Activated T-helper 2 cell treated with anti-CD3 and anti-CD28 coated beads, Interferon-gamma antibody, Interleukin-2, Interleukin-4, amounts not matched to agents 10 μg/mL and 5 μg/mL and 100 μg/mL, durations not matched to agents 14 hours and 24 hours and 36 hours (primary cell): Measurements from ENCODE around the gene PXDC1. TPM values are rescaled to one million over a fixed set of nuclear protein-coding genes. Genes with fewer than 3 reads are reported as not detected.

Source experiments
- DNase-seq: peaks from one replicate; pipeline ENCODE4 v3.0.0; 2021; ENCODE audit warnings: low spot score
- H3K27ac Mint-ChIP-seq: one replicate; pipeline ENCODE4 v1.8.0; 2021; ENCODE audit warnings: mixed read lengths
- H3K27me3 Mint-ChIP-seq: one replicate; pipeline ENCODE4 v1.8.0; 2021; ENCODE audit warnings: low read depth, mixed read lengths
- H3K36me3 Mint-ChIP-seq: one replicate; pipeline ENCODE4 v1.8.0; 2021; ENCODE audit warnings: low read depth, mixed read lengths
- H3K4me1 Mint-ChIP-seq: one replicate; pipeline ENCODE4 v1.8.0; 2021; ENCODE audit warnings: low read depth, mixed read lengths
- H3K4me3 Mint-ChIP-seq: one replicate; pipeline ENCODE4 v1.8.0; 2021; ENCODE audit warnings: low read depth, mild to moderate bottlenecking, moderate library complexity, mixed read lengths
- H3K9me3 Mint-ChIP-seq: one replicate; pipeline ENCODE4 v1.8.0; 2021; ENCODE audit warnings: mixed read lengths
- intact Hi-C: fragments of 100-400 bp; cut with micrococcal nuclease; formaldehyde crosslinking; loops from one replicate; pipeline ENCODE4 v1.15.1; 2023
- total RNA-seq: library from RNA; stranded (reverse); gene quantifications from 2 replicates; pipeline ENCODE4 v1.2.3, GENCODE V29; 2022

PXDC1 gene
- total RNA-seq, 1 donor from 2014 or later, result 1.1 TPM

- Mint-ChIP-seq H3K27ac (no peak overlapping the region), H3K9me3 (no peaks in the 10 kb centered on the region), H3K36me3 (no peaks in the 10 kb centered on the region), H3K4me1 (no peaks in the 10 kb centered on the region), H3K4me3 (no peak overlapping the region), H3K27me3 (no peaks in the 10 kb centered on the region)
- DNase-seq, result no peak
- intact Hi-C loops, result no loop called here
Observed at GRCh38 chr6:3789018-3789895, 37.7 kb upstream of the PXDC1 start.

DNA sequence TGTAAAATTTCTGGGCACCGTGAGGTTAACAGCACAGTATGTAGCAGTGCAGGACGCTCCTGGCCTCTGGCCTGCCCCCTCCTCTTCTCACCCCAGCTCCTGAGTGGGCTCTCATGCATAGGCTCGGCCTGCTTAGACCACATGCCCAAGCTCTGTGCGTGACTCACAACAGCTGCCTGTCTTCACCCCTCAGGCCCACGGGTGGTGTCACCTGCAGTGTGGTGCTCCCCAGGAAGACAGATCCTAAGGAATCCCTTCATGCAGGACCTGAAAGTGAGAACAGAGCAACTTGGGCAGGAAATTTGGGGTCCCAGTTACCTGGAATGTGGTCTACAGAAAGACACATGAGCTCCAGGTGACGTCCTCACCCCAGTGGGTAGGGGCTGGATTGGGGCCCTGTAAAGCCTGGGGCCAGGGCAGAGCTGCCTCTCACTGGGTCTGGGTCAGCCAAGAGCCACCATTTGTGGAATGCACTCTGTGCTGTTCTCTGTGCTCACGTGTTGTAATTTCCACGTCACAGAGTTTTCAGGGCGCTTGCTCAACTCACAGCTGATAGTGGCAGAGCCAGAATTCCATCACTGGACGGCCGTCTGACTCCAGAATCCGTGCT is 37.0 kb upstream of the PXDC1 start:
- H3K36me3 Mint-ChIP-seq, result no peaks in the 10 kb centered on the region
- no peak for DNase-seq
- H3K27me3 Mint-ChIP-seq, result no peaks in the 10 kb centered on the region
- no peak overlapping the region for H3K27ac Mint-ChIP-seq
- no peak overlapping the region for H3K4me3 Mint-ChIP-seq
- H3K9me3 Mint-ChIP-seq, result no peaks in the 10 kb centered on the region
- intact Hi-C loops, result no loop called here
- H3K4me1 Mint-ChIP-seq, result no peaks in the 10 kb centered on the region

DNA sequence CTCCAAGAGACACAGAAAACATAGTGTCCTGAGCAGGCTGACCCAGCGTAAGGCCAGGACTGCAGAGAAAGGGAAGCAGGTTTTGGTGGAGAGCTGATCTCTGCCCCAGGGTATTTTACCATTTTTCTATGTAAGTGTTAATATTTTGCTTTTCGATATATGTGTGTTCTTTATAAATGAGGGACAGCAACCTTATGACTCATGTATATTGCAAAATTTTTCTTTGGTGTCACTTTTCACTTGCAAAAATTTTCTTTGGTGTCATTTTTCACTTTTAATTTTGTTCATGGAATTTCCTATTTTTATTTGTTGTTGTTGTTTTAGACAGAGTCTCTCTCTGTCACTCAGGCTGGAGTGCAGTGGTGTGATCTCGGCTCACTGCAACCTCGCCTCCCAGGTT is 34.6 kb upstream of the PXDC1 start:
- no peak for DNase-seq
- no peaks in the 10 kb centered on the region for H3K9me3 Mint-ChIP-seq
- intact Hi-C loops, result no loop called here
- H3K4me1 Mint-ChIP-seq, result no peaks in the 10 kb centered on the region
- no peak overlapping the region for H3K27ac Mint-ChIP-seq
- H3K36me3 Mint-ChIP-seq, result no peaks in the 10 kb centered on the region
- H3K4me3 Mint-ChIP-seq, result no peak overlapping the region
- H3K27me3 Mint-ChIP-seq, result no peaks in the 10 kb centered on the region

DNA sequence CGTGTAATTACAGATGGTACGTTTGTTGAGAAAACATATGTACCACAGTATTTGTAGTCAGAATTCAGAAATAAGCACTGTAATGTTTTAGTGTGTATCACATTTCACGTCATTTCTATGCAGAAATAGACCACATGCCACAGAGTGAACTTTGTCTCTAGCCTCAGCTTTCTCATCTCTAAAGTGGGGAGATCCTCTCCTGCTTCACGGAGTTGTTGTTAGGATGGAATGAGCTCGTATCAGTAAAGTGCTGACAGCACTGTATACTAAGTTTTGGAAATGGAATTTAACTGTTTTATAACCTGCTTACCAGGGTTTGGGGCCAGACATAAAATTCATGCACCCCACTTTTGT is 34.2 kb upstream of the PXDC1 start:
- intact Hi-C loops, result no loop called here
- no peak for DNase-seq
- Mint-ChIP-seq H3K36me3 (no peaks in the 10 kb centered on the region), H3K4me1 (no peaks in the 10 kb centered on the region), H3K4me3 (no peak overlapping the region), H3K27ac (no peak overlapping the region), H3K9me3 (no peaks in the 10 kb centered on the region), H3K27me3 (no peaks in the 10 kb centered on the region)

DNA sequence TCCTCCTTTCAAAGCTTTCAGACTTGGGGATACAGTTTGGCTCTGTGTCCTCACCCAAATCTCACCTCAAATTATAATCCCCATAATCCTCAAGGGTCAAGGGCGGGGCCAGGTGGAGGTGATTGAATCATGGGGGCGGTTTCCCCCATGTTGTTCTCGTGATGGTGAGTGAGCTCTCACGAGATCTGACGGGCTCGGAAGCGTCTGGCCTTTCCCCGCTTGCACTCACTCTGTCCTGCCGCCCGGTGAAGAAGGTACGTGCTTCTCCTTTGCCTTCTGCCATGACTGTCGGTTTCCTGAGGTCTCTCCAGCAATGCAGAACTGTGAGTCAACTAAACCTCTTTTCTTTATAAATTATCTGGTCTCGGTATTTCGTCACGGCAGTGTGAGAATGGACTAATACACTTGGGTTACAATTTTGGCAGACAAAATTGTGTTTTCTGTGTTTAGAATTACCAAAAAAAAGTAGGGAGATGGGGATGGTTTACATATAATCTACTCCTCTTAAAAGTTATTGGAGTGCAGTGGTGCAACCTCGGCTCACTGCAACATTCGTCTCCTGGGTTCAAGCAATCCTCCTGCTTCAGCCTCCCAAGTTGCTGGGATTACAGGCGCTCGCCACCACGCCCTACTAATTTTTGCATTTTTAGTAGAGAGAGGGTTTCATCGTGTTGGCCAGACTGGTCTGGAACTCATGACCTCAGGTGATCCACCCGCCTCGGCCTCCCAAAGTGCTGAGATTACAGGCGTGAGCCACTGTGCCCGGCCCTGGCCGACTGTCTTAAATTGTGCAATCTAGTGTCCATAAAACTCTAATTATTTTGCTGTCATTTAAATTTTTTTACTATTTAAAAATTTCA is 33.6 kb upstream of the PXDC1 start:
- no peaks in the 10 kb centered on the region for H3K4me1 Mint-ChIP-seq
- no peak for DNase-seq
- no peak overlapping the region for H3K4me3 Mint-ChIP-seq
- H3K27me3 Mint-ChIP-seq, result no peaks in the 10 kb centered on the region
- no peak overlapping the region for H3K27ac Mint-ChIP-seq
- intact Hi-C loops, result no loop called here
- H3K36me3 Mint-ChIP-seq, result no peaks in the 10 kb centered on the region
- H3K9me3 Mint-ChIP-seq, result no peaks in the 10 kb centered on the region

DNA sequence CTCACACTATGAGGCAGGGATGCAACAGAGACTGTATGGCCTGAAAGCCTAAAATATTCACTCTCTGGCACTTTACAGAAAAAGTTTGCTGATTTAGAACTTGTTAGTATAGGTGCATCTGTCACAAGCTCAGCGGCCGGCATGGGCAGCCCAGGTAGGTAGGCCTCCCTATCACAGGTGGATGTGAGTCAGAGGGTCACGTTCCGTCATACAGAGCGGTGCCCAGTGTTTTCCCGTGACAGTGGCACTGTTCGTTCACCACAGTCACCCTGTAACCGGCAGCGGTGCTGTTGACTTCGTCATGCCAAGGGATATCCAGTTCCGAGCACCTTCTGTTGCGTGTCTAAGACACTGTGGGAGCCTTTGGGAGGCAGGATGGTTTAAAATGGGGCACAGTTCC is 32.9 kb upstream of the PXDC1 start:
- Mint-ChIP-seq H3K4me1 (no peaks in the 10 kb centered on the region), H3K9me3 (no peaks in the 10 kb centered on the region), H3K27me3 (no peaks in the 10 kb centered on the region), H3K27ac (no peak overlapping the region), H3K4me3 (no peak overlapping the region), H3K36me3 (no peaks in the 10 kb centered on the region)
- intact Hi-C loops, result no loop called here
- DNase-seq, result no peak

GRCh38 chr6:3782876-3783832 is 31.6 kb upstream of the PXDC1 start:
- intact Hi-C loops, result no loop called here
- Mint-ChIP-seq H3K27ac (no peak overlapping the region), H3K36me3 (no peaks in the 10 kb centered on the region), H3K4me1 (no peaks in the 10 kb centered on the region), H3K4me3 (no peak overlapping the region), H3K27me3 (no peaks in the 10 kb centered on the region), H3K9me3 (no peaks in the 10 kb centered on the region)
- no peak for DNase-seq

DNA sequence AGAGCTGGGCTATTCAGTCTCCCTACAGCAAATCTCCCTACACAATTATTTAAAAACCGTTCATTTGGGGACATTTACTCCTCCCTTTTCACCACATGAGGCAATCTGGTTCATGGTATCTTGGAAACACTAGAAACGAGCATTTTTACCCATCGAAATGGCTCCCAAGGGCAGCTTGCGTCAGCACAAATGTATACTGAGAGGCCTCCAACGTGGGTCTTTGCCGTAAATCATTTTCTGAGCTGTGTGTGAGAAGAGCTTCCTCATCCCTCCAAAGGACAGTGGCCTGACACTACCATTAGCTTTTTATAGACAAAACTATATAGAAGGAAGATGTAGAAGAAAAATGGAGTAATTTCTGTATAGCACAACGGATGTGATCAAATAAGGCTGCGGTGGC is 30.0 kb upstream of the PXDC1 start:
- no peaks in the 10 kb centered on the region for H3K27me3 Mint-ChIP-seq
- no peaks in the 10 kb centered on the region for H3K4me1 Mint-ChIP-seq
- DNase-seq, result no peak
- no peak overlapping the region for H3K4me3 Mint-ChIP-seq
- H3K36me3 Mint-ChIP-seq, result no peaks in the 10 kb centered on the region
- no peak overlapping the region for H3K27ac Mint-ChIP-seq
- no peaks in the 10 kb centered on the region for H3K9me3 Mint-ChIP-seq
- intact Hi-C loops, result no loop called here

DNA sequence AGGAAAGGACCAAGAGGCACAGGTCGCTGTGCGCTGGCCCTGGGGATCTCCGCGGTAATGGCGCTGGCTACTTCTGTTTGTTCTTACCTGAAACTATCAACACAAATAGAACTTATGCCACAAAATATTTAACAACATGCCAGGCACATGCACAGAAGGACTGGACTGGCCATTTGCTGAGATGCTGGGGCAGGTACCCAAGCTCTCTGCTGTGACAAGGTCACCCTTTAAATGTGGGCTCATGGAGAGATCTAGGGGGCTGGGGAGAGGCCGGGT is 28.0 kb upstream of the PXDC1 start:
- Mint-ChIP-seq H3K27ac (no peak overlapping the region), H3K36me3 (no peaks in the 10 kb centered on the region), H3K4me1 (no peaks in the 10 kb centered on the region), H3K4me3 (no peak overlapping the region), H3K27me3 (no peaks in the 10 kb centered on the region), H3K9me3 (no peaks in the 10 kb centered on the region)
- intact Hi-C loops, result no loop called here
- no peak for DNase-seq

- Mint-ChIP-seq H3K36me3 (no peaks in the 10 kb centered on the region), H3K4me3 (no peak overlapping the region), H3K27ac (no peak overlapping the region), H3K9me3 (no peaks in the 10 kb centered on the region), H3K4me1 (no peaks in the 10 kb centered on the region), H3K27me3 (no peaks in the 10 kb centered on the region)
- intact Hi-C loops, result no loop called here
- no peak for DNase-seq
Observed at GRCh38 chr6:3778701-3779573, 27.4 kb upstream of the PXDC1 start.

DNA sequence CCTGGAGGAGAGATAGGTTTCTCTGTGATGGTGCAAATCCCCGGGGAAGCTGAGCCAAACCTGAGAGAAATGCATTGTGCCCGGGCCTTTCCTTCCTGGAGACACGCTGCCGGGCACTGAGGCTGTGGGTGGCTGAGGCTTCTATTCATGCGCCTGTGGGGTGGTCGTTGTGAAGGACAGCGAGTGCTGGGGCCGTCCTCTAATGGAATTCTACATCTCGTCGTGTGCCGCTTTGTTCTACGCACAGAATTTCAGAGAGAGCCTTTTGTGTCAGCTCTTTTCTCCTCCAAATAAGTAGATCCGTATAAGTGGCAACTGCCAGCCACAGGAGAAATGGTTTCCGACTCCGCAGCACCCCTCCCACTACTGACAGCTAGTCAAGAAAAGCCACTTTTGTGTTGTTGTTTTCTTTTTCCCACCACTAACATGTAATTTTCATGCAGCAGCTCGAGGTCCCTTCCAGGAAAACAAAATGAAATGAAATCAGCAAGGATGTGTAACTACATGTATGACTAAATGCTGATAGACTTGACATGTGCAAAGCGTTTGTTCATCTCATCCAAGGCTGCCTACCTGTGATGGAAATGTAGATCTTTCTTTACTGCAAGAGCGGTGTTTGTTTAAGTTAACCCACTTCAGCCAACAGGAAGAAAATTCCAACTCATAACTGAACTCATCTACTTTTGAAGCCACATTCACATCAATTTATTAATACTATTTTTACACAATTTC is 26.4 kb upstream of the PXDC1 start:
- no peaks in the 10 kb centered on the region for H3K4me1 Mint-ChIP-seq
- H3K27me3 Mint-ChIP-seq, result no peaks in the 10 kb centered on the region
- H3K36me3 Mint-ChIP-seq, result no peaks in the 10 kb centered on the region
- intact Hi-C loops, result no loop called here
- H3K4me3 Mint-ChIP-seq, result no peak overlapping the region
- DNase-seq, result no peak
- no peak overlapping the region for H3K27ac Mint-ChIP-seq
- H3K9me3 Mint-ChIP-seq, result no peaks in the 10 kb centered on the region
